22Rv1 (cell line): Measurements from ENCODE around the gene NETO2.

Source experiments
- ZFX ChIP-seq: fragments of 450-650 bp; IDR thresholded peaks from 2 replicates; pipeline ENCODE4 v1.6.1; 2017; ENCODE audit warnings: antibody characterized with exemption, borderline replicate concordance
- TF ChIP-seq, protein P1 (sequence below): fragments of 450-650 bp; IDR thresholded peaks from 2 replicates; pipeline ENCODE4 v1.5.1; 2017; ENCODE audit warnings: mild to moderate bottlenecking

DNA sequence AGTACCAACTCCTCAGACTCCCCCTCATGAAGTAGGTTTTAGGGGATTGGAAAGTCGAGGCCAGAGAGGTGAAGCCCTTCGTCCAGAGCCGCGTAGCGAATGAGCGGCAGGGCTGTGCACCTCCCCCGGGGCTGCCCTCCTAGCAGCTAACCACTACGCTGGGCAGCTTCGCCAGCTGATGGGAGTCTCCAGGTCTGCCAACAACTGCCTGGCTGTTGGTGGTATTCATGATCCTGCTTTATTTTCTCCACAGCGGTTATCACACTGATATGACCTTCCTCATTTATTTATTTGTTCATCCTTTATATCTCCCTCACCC, 773 bp upstream of the NETO2 start:
- TF ChIP-seq, protein P1, sequence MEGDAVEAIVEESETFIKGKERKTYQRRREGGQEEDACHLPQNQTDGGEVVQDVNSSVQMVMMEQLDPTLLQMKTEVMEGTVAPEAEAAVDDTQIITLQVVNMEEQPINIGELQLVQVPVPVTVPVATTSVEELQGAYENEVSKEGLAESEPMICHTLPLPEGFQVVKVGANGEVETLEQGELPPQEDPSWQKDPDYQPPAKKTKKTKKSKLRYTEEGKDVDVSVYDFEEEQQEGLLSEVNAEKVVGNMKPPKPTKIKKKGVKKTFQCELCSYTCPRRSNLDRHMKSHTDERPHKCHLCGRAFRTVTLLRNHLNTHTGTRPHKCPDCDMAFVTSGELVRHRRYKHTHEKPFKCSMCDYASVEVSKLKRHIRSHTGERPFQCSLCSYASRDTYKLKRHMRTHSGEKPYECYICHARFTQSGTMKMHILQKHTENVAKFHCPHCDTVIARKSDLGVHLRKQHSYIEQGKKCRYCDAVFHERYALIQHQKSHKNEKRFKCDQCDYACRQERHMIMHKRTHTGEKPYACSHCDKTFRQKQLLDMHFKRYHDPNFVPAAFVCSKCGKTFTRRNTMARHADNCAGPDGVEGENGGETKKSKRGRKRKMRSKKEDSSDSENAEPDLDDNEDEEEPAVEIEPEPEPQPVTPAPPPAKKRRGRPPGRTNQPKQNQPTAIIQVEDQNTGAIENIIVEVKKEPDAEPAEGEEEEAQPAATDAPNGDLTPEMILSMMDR = peak; percentile 26
- no peak for TF ChIP-seq ZFX
